ENCODE data around the gene KCNQ1. TPM values are rescaled to one million over a fixed set of nuclear protein-coding genes. Genes with fewer than 3 reads are reported as not detected.

The KCNQ1 gene
- total and polyA plus RNA-seq, 7 donors, result 0.48 to 3.1 (median 1.1) TPM

- Histone ChIP-seq H3K27ac (no peak overlapping the region), H3K9me3 (no peaks in the 10 kb centered on the region), H3K4me3 (no peak overlapping the region), H3K27me3 (ENCODE audit: insufficient read depth in 3 of 3, low read length in 2 of 3) (peaks cover 0 to 29% (median 5%) of the 10 kb centered on the region in 3 donors), H3K4me1 (no peaks in the 10 kb centered on the region), H3K36me3 (ENCODE audit: insufficient read depth in 1 of 2, low read depth in 1 of 2) (no peaks in the 10 kb centered on the region)
- TF ChIP-seq CTCF (IDR thresholded peaks at IDR 0.05), result no peak
- DNase-seq, result no peak
- intact Hi-C loops (cut with DNase I), result no loop called here
- 84 to 87% (median 85%) methylated on average over 27 of the region's 27 CpGs for WGBS, 3 donors
- no peak for ATAC-seq
Measured at GRCh38 chr11:2473361-2474058, 28.7 kb downstream of the KCNQ1 start.

- DNase-seq (no peak), ATAC-seq (no peak)
- 64 to 81% (median 73%) methylated on average over 18 to 19 of the region's 19 CpGs for WGBS, 3 donors
- intact Hi-C loops (cut with DNase I), result no loop called here
- peaks cover 0 to 29% (median 3%) of the 10 kb centered on the region in 3 donors for H3K27me3 ChIP-seq (ENCODE audit: insufficient read depth in 3 of 3, low read length in 2 of 3)
- no peak overlapping the region for H3K27ac ChIP-seq
- no peaks in the 10 kb centered on the region for H3K9me3 ChIP-seq
- no peak for TF ChIP-seq CTCF (IDR thresholded peaks at IDR 0.05)
- H3K4me1 ChIP-seq, result no peaks in the 10 kb centered on the region
- no peak overlapping the region for H3K4me3 ChIP-seq
- H3K36me3 ChIP-seq (ENCODE audit: insufficient read depth in 1 of 2, low read depth in 1 of 2), result no peaks in the 10 kb centered on the region
Measured at GRCh38 chr11:2474059-2474901, 29.5 kb downstream of the KCNQ1 start.

GRCh38 chr11:2475136-2475918 lies 30.5 kb downstream of the KCNQ1 start:
- no peak overlapping the region for H3K27ac ChIP-seq
- intact Hi-C loops (cut with DNase I), result no loop called here
- WGBS, 3 donors, result 64 to 74% (median 70%) methylated on average over 17 of the region's 17 CpGs

GRCh38 chr11:2477254-2477653 lies 32.4 kb downstream of the KCNQ1 start:
- Histone ChIP-seq H3K4me1 (no peaks in the 10 kb centered on the region), H3K4me3 (no peak overlapping the region), H3K36me3 (ENCODE audit: insufficient read depth in 1 of 2, low read depth in 1 of 2) (no peaks in the 10 kb centered on the region), H3K27me3 (ENCODE audit: insufficient read depth in 3 of 3, low read length in 2 of 3) (peaks cover 0 to 29% (median 5%) of the 10 kb centered on the region in 3 donors), H3K9me3 (no peaks in the 10 kb centered on the region), H3K27ac (no peak overlapping the region)
- ATAC-seq, result no peak
- intact Hi-C loops (cut with DNase I), result no loop called here
- DNase-seq, result no peak
- WGBS, 3 donors, result 40 to 46% (median 41%) methylated on average over 3 of the region's 3 CpGs
- no peak for TF ChIP-seq CTCF (IDR thresholded peaks at IDR 0.05)

More at GRCh38 chr11:2475136-2475918, 30.5 kb downstream of the KCNQ1 start:
- Histone ChIP-seq H3K4me3 (no peak overlapping the region), H3K36me3 (ENCODE audit: insufficient read depth in 1 of 2, low read depth in 1 of 2) (no peaks in the 10 kb centered on the region), H3K27me3 (ENCODE audit: insufficient read depth in 3 of 3, low read length in 2 of 3) (peaks cover 0 to 29% (median 3%) of the 10 kb centered on the region in 3 donors), H3K9me3 (no peaks in the 10 kb centered on the region), H3K4me1 (no peaks in the 10 kb centered on the region)
- DNase-seq (no peak), ATAC-seq (no peak)
- TF ChIP-seq CTCF (IDR thresholded peaks at IDR 0.05), result no peak

Data from psoas muscle (tissue), 8 donors.